Amniotic epithelial cell (primary cell): Measurements from ENCODE around the gene DLST.

Source experiments
- DNase-seq: peaks from one replicate; pipeline ENCODE4 v3.0.0-alpha.2; 2010; ENCODE audit warnings: low read depth

DLST gene

DNA sequence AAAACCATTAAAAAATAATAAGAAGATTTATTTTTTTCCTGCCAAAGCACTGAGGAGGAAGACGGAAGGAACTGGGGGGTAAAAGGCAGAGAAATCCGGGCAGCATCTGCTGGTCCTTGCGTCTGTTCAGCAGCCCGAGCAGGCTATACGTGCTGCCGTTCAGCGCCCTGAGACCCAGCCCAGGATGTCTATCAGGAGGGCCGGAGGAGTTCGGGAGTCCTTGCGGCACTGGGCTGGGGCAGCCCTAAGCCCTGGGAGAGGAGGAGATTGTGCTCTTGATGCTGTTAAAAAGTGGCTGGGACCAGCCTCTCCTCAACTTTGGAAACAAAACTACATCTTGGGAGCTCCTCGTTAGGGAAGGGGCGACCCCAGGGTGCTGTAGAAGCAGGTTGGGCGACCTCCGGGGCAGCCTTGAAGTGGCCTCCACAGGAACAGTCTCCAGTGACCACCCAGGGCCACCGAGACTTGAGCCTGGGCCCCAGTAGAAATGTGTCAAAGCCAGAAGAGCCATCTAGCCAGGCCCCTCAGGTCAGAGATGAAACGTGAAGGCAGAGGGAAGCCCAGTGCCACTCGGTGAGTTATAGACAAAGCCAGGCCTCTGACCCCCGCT lies 59.3 kb downstream of the DLST start:
- no peak for DNase-seq

DNA sequence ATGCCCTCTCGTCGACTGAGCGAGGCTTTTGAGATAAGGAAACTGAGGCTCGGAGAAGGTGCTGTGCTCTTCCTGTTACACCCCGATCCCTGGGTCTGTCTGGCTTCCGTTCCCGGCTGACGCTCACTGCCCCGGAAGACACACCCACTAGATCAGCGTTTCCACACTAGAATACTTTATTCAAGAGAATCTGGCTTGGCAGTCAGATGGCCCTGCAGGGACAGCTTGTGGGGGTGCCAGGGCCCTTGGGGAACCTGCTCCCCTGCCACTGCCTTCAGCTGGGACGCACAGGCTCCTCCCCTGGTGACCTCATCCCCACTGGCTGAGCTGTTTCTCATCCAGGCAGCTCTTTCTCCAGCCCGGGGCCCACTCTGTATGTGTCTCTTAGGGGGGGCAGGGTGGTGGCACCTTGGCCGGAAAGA lies 60.0 kb downstream of the DLST start:
- DNase-seq: peak; percentile 61

DNA sequence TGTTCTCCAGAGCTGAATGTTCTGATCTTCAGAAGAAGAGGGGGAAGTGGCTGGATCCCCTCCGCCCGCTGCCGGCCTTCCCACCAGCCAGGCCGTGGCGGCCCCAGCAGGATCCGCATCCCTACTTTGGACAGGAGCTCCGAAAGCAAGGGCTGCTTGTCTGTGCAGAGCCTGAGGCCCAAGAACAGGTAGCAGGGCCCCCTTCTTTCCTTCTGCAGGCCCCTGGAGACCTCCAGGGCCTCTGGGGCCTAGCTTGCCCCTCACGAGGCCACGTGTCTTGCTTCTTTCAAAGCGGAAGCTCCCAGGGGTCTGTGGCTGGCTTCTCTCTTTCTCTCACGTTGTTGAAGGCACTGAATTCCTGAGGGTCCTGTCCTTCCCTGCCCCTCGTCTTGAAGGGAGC lies 60.5 kb downstream of the DLST start:
- no peak for DNase-seq

DNA sequence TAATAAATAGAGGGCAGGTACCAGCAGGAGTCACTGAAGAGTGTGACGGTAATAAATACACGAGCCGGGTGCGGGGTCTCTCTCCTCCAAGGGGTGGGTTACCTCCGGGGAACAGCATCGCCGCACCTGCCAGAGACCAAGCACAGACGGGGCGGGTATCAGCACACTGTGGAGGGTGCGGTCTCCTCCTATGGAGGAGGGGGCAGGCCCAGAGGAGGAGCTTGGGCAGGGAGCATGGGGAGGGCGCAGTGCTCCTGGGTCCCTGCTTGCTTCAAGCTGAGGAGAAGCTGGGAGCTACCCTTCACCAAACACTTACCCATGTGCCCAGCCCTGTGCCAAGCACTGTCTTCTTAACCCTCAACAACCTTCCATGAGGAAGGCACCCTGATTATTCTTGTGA lies 60.9 kb downstream of the DLST start:
- DNase-seq: no peak

DNA sequence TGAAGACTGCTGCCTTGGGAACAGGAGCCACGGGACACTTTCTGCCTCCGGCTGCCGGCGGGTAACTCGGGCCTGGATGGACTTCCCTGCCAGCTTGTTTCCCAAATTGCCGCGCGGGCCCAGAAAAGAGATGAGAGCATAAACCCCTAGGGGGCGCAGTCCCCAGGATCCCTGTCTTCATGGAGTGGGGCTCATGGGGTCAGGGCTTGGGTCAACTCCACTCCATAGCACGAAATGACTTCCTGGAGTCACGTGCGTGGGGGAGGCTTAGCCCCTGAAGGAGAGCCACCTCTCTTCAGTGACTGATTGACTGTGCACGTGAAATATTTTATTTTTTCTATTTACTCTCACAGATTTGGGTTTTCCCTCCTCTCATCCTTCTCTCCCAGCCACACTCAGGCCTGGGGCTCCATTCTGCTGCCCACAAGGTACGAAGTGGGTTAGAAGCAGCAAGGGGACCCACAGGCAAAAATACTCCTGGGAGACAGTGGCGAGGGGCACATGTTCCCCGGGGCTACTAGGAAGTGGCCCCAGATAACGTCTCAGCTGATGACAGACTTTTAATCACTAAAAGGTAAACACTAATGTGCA lies 63.6 kb downstream of the DLST start:
- DNase-seq: no peak

DNA sequence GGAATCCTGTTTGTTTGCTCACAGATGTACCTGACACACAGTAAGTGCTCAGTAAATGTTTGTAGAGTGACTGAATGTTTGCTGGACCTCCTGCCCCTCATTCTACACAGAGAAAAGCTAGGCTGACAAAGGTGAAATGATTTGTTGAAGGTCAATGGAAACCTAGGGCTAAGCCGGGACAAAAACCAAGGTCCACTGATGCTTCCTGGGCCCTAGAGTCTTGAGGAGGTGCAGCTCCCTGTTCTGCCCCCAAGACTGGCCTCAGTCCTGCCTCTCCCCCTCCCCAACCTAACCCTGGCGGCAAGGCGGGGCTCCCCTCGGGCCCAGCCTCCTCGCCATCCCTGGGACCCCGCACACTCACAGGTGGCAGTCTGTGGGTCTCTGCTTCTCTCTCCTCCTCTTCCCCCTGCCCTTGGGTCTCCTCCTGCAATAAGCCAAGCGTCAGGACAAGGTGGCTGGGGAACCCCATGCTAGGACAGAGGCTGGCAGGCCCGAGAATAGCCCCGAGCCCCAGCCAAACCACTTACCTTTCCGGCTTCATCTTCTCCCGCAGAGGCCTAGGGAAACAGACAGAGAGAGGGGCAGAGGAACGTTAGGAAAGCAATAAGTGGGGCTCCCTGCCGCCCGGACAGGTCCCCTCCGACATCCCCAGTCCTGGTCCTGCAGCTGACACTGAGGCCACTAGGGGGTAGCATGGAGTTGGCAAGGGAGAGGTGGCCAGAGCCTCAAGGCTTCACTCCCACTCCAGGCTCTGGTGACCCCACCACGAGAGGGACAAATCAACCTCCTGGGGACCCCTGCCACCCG lies 64.3 kb downstream of the DLST start:
- DNase-seq: peak; percentile 48

DNA sequence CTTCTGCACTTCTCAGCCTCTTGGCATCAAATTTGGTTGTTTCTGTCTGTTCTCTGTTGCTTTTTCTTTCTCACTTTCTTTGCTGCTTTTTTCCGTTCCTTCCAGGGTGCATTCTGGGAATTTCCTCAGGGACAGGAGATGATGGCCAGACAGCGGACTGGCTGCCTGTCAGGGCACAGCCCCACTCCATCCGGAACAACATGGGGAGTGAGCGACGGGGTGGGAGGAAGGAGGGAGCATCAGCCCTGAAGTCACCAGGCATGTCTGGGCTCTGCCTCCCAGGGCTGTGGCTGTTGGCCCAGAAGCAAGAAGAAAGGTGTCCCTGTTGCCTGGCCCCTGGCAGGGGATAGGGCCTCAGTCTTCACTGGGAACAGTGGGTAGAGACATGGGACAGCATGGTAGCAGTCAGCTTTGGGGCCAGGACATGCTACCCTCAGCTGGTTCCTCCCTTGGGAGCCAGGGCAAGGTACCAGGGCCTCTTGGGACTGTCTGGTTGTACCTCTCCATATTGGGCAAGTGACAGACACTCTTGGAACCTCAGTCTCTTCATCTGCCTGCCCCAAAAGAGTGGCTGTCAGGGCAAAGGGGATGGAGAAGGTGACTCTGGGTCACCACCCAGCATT lies 65.1 kb downstream of the DLST start:
- DNase-seq: no peak

DNA sequence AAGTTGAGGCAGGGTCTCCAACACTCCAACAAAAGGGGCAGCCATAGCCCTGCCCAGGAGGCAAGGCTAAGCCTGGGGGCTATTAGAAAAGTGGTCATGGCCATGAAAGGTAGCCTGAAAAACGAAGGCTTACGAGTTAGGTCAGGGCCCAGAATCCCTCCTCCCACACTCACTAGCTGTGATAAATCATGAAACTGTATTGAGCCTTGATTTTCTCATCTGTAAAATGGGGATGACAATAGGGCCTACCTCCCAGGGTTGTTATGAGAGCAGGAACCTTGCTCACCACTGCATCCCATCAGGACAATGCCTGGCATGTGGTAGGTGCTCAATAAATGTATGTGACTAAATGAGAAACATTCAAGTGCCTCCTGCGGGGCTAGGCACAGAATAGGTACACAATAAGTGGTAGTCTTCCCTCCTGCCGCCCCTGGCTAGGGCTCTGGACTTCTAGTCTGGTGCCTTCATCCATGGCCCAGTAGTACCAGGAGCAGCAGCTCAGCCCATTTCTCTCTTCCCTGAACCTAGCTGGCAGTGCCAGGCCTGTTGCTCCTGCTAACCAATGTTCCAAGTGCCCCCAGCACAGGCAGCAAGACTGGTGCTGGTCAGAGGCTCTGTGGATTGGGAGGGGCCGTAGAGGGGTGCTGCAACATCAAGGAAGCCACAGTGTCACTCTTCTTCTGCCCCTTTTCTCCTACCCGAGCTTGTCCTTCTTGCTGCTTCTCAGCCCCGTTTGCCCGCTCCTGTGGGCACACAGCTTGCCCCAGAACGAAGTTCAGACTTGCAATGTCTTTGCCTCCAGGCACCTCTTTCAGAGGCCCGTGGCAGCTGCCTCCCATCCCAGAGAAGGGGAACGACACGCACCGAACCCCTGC lies 65.9 kb downstream of the DLST start:
- DNase-seq: no peak

DNA sequence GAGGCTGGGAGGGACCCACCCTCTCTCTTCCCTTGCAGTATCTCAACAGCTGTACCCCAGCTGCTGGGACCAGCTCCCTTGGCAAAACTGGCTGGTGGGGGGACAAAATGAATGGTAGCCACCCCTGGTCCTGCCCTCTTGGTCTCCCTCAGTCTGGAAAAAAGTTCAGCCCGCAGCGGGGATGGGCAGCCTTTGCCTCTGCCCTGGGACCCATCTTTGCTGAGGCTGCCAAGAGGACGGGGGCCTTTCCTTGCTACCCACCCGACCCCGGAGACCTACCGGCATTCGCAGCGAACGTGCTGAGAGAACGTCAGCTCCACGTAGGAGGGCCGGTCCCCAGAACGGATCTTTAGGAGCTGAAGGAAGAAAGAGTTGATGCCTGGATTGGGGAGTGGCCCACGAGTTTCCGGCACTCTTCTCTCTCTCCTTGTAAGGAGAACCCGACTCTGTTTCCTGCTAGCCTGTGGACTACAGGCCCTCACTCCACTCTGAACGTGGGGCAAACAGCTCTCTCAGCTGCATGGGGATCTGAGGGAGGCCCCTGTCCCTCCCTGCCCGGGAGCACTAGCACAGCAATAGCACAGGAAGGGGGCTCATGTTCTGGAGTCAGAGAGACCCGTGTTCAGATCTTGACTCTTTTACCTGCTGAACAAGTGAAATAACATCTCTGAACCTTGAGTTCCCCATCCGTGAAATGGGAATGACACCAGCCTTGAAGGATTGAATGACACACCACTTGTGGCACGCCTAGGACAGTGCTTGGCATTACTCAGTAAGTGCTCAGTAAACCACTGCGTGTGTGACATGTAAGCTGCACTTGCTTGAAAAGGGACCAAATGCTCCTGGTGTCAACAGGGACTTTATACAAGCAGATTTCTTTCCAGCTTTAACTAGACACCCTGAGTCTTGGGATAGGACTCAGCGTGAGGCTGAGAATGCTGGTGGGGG lies 66.8 kb downstream of the DLST start:
- DNase-seq: no peak

DNA sequence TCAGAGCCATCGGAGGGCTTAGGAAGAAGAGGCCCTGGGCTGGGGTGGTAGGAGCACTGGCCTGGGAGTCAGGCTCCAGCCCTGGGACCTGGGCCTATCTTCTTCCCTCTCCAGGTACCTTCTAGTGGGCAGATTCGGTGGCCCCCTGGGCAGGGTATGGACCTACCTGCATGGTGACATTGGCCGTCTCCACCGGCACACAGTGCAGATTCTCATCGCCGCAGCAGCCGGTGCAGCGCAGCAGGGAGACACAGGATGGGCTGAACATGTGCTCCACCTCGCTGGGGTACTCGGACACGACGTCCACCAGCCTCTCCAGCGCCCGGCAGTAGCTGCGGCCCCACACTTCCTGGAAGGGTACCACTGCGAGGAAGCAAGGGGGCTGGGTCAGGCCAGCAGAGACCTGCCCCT lies 67.5 kb downstream of the DLST start:
- no peak for DNase-seq

DNA sequence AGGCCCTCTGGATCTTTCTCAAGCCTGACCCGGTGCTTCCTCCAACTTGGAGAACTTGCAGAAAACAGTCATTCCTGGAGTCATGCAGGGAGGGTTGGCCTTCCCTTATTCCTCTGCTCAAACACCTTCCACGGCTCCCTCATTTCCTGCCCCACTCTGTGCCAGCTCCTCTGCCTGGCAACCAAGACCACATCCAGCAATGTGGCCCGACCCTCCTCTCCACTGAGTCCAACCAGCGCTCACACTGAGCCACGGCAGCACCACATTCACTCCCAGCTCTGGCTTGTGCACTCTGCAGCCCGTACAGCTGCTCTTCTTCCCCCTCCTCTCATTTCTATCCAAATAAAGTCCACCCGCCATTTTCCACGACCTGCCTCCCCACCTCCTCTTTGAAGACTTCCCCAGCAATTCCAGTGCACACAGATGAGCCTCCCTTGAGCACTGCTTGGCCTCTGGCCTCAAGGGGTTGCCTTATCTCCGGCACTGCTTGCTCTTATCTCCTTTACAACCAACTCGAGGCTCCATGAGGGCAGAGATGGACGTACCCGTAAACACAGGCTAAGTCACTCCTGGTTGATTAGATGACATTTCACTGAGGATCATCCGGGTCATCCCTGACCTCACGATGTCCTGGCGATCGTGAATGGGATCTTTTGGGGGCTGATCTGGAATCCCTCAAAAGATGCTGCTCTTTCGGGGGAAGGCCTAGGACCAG lies 68.3 kb downstream of the DLST start:
- DNase-seq: no peak

DNA sequence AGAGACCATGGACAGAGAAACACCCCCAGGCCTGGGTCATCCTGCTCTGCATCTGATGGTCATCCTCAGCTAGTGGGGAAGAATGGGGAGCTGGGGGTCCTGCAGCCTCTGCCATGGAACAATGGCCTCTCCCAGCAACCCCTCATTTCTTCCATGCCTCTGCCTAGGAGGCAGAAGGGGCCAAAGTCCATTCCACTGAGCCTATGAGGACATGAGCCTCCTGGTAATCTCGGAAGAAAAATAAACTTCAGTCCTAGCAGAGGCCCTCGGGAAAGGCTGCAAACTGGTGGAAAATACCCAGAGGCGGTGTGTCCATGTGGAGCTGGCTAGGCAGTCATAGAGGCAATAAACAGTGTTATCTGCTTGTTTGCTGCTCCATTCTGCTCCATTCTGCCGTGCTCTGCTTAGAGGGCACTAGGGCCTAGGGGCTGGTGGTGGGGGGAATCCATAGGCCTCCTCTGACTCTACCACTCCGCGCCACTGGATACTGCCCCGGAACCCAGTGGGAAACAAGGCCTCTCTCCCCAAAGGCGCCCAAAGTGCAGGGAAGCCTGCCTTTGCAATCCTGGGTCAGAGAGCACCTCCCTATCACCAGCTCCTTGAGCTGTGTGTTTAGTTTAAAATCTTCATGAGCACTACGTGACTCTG lies 69.2 kb downstream of the DLST start:
- DNase-seq: no peak

DNA sequence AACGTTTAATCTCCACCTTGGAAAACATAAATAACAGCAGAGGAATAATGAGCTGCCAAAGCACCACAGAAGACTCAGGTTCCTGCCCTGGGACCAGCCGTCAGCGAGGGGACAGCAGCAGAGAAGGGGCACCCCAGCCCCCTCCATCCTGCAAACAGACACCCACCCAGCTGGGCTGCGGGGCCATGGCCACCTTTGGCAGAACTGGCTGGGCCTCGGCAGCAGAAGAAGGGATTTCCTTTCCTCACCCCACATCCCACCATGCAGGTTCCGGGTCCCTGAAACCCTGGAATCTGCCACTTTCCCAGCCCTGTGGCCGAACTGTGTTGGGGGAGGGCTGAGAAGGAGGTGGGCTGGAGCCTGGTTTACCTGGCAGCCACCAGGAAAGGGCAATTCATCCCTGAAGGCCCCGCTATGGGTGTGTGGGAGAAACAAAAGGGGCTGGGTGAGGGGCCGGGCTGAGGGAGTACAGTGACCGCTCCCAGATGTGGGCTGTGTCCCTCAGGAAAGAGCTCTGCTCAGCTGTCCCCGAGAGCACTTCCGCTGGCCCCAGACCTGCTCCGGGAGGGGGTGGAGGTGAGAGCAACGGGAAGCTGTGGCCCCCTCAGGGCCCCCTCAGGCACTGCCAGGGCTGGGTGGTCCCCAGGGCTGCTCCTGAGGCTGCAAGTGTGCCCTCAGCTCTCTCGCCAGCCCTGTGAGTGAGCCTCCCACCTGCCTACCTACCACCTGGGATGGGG lies 69.9 kb downstream of the DLST start:
- no peak for DNase-seq

DNA sequence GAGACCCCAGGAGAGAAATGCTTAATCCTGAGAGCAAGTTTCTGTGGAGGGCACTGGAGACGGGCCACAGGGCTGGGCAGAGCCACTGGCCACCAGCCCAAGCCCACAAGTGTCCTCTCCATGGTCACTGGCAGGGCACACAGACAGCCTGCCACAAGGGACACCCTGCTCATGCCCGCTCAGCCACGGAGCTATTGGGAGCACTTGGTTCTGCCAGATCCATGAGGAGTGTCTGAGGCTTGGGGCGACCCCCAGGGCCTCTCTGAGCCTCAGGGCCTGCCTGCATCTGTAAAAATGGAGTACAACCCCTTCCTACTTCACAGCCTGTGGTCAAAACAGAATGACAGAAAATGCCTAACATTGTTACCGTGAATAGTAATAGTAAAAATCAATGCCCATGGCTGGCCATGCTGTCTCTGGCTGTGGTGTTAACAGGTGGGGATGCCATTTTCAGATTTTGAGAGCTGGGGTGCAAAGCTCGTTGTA lies 70.5 kb downstream of the DLST start:
- no peak for DNase-seq

DNA sequence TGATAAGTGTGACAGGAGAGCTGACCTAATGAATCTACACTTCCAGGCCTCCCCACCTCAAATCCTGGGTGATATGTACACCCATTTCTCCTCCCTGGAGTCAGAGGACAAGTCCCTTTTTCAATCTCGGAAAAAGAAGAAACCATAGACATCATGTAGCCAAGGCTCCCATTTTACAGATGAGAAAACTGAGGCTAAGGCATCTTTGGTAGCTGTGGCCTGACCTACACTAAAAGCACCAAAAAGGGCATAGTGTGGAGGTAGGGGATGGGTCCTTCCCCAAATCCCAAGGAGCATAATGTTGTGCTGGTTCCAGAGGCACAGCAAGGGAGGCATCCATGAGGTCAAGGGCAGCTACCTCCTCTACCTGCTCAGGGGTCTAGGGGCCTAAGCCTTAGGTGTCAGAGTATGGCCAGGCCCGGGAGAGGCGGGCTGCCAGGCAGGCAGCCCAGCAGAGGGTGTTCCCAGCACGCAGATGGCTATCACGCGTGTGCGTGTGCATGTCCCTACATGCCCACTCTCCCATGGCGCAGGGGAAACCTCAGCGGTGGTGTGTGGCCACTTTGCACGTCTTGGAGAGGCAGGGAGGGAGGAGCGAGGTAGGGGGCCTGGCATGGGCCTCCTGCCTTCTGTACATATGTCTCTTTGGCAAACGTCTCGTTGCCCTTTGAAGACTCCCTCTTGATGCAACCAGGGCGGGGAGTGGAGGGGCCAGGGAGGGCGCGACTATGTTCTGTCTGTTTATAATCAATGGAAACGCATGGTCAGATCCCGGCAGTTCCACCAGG lies 71.2 kb downstream of the DLST start:
- DNase-seq: no peak
